ENCODE data around the gene CDCA8.

CDCA8 gene

GRCh38 chr1:37692078-37692833, at the start of gene CDCA8:
TSS of gene CDCA8 (plus strand) at chr1:37692516. CDS start at chr1:37692691, 175 bp downstream.
- DNase-seq, result peak; percentile 95 to 99

DNA sequence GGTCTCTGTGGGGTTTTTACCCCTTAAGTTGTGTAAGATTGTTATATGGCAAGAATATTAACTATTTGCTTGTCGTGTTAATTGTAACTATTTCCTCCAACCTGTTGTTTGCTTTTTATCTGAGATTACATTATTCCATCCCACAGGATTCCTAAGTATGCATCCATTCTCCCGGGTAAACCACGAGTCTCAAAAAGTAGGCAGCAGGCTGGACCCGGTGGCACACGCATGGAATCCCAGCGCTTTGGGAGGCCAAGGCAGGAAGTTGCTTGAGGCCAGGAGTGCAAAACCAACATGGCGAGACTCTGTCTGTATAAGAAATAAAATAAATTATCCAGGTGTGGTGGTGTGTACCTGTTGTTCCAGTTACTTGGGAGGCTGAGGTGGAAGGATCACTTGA, 45.0 kb upstream of the CDCA8 start:
- DNase-seq, result no peak

DNA sequence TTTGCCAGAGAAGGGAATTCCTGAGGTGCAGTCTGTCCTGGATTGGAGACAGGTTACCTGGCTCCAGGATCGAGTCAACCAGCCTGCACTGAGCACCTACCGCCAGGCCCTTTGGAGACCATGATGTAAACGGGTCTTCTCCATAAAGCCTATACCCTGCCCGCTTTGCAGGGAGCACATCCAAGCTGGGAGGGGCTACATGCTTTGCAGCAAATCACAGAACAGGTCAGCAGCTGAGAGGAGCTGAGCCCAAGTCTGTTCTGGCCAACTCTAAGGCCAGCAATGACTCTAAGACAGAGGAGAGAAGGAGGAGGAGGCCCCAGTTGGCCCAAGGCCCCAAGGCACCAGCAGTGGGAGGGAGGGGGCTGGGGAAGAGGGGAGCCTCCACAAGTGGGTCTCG, 42.1 kb upstream of the CDCA8 start:
- DNase-seq, result no peak

DNA sequence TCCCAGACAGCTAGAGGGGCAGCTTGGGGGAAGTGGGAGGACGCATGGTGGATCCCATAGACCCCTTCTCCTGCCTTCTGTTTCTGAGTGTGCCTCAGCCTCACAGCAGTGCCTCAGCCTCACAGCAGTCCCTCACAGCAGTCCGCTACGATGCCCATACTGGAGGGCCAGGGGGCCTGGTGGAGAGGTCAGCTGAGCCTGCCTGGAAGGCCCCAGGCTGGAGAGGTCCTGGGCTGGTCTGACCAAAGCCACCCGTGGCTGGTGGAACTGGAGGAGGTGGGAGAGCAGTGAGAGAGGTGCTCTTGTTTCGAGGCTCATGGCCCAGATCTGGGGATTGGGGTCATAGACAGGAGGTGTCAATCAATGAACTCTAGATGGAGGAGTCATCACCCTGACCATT, 41.6 kb upstream of the CDCA8 start:
- DNase-seq, result no peak

GRCh38 chr1:37651803-37652202, 40.5 kb upstream of the CDCA8 start:
- no peak for DNase-seq

DNA sequence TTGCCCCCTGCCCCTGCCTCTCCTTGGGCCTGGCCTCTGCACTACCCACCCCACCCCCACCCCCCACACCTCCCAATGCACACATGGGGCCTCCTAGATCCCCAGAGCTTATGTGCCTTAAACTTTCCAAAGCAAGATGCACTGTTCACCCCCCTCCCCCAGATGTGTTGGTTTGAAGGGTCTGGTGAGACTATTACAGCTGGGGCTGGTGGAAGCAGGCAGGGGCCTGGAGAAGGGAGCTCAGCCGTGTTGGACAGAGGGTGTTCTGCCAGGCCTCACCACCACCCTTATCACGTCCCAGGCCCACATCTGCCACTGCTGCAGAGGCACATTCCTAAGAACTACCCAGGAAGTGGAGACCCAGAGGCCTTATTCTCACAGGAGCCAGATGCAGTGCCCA, 39.3 kb upstream of the CDCA8 start:
- no peak for DNase-seq

GRCh38 chr1:37653906-37654305, 38.4 kb upstream of the CDCA8 start:
- DNase-seq, result no peak

GRCh38 chr1:37655274-37655673, 37.0 kb upstream of the CDCA8 start:
- DNase-seq, result no peak

DNA sequence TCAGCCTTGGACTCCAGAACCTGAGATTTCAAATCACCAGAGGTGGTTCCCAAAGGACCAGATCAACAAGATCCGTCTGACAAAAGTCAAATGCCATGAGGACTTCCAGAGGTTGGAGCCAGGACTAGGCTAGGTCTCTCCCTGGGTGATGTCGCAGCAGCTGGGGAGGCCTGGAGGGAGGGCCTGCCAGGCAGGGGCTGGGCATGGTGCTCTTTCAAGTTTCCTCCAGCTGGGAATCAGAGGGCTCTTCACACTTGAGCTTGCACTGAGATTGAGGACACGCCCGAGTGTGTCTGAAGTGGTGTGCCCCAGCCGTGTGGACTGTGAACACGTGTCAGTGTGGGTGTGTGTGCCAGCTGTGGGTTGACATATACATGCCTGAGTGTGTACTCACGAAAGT, 36.3 kb upstream of the CDCA8 start:
- no peak for DNase-seq

DNA sequence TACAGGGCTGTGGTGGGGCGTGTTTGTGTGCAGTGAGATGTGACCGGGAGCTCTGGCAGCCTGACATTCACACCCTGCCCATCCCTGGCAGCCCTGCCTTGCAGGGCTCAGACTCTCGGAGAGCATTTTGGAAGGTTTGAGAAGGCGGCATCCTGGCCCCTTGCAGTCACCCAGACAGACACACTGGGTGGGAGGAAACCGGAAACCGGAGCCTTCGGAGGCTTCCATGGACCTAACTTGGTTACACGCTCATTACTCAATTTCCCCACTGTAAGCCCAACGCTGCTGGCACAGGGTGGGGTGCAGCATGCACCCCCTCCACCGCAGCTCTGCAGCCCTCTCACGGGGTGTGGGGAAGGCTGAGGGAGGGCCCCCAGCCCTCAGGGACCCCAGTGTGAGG, 35.4 kb upstream of the CDCA8 start:
- no peak for DNase-seq

DNA sequence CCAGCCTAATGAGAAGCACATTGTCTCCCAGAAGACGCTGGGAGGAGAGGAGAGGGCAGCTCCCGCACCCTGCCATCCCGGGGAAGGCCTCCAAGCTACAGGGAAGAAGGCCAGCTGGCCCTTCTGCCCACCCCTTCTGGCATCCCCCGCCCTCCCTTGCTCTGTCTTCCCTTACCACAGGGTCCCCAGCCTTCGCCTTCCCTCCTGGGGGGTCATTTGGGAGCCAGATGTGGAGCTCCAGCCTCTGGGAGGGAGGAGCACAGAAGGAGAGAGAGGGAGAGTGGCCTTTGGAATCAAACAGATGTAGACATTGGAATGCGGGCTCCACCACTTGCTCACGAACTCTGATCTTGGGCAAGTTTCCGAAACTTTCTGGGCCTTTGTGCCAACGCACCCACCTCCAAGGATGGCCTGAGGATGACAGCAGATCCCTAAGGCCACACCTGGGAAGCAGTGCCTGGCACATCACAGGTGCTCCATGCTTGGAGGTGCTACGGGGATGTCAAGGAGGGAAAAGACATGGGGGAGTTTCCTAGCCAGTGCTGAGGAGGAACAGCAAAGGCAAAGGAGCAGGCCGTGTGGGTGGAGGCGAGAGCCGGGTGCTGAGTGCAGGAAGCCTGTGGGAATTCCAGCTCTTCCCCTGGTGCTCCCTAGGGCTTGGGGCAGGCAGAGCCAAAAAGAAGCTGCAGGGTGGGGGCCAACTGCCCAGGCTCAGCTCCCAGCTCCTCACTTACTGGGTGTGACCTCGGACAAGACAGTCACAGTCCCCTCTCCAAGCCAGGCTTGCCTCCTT, 34.5 kb upstream of the CDCA8 start:
- DNase-seq, result no peak

DNA sequence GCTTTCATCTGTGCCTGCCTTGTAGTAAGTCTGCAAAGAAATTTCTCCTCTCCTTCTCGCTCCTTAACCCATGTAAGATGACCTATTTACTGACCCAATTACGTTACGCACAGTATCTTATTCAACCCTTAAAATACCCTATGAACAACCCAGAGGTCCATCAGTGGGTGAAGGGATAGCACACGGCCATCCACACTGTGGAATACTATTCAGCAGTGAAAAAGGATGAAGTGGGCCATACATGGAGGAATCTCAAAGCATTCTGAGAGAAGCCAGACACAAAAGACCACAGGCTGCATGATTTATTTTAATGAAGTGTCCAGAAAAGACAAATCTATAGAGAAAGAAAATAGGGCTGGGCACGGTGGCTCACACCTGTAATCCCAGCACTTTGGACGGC, 33.8 kb upstream of the CDCA8 start:
- DNase-seq, result no peak

DNA sequence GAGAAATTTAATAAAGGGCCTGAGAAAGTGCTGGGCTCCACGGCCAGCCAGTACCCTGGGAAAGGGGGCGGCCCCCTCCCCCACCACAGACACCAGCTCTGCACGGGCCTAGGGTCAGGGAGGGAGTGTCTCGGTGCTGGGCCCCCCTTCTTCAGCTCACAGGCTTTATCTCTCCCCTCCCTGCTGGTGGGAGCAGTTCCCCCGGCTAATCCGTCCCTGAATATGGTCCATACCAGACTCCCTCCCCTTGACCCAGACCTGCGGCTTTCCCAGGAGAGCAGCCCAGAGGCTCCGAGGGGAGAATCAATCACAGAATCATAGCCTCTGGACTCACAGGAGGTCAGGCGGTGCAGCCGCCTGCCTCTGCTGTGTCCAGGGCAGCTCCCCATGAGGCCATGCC, 31.7 kb upstream of the CDCA8 start:
- no peak for DNase-seq

DNA sequence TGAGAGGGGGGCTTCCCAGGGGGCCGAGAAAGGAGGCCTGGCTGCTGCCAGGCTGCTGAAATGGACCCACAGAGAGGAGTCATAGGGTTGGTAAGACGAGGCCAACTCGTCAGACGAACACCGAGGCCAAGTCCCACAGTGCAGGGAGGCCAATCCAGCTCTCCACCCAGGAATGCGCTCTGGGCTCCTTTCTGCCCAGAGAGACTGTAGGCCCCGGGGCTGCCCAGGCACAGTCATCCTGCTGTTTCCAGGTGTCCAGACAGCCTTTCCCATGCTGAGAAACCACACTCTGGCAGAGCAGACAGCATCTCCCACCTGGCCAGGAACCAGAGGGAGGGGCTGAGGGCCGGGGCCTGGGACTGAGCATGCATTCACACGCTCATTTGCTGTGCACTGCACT, 30.9 kb upstream of the CDCA8 start:
- no peak for DNase-seq

GRCh38 chr1:37662031-37662755, 30.1 kb upstream of the CDCA8 start:
- no peak for DNase-seq

DNA sequence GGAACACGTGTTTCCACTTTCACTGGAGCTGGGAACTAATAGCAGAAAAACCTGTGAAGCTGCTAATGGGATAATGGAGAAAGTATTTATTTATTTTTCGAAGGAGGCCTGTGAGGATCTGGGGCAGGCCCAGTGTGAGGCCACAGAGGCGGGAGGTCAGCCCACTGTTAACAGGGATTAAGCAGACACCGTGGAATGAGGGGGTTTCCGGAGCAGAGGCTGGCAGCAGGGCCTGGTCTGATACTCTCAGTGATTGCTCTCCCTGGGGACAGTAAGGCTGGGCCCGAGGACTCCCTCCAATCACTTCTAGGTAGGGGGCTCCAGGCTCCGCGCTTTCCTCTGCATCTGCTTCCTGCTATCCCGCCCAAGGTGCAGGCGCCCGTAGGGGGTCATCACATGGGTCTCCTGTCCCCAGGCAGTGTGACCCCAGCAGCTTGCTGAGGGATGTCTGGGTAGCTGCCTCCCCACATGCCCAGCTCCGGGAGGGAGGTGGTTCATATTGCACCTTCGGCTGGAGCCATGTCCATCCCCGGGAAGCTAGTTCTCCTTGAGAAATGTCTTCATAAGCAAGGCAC, 28.8 kb upstream of the CDCA8 start:
- DNase-seq, result no peak

- DNase-seq, result no peak
Measured at GRCh38 chr1:37666241-37666867, 26.0 kb upstream of the CDCA8 start.

DNA sequence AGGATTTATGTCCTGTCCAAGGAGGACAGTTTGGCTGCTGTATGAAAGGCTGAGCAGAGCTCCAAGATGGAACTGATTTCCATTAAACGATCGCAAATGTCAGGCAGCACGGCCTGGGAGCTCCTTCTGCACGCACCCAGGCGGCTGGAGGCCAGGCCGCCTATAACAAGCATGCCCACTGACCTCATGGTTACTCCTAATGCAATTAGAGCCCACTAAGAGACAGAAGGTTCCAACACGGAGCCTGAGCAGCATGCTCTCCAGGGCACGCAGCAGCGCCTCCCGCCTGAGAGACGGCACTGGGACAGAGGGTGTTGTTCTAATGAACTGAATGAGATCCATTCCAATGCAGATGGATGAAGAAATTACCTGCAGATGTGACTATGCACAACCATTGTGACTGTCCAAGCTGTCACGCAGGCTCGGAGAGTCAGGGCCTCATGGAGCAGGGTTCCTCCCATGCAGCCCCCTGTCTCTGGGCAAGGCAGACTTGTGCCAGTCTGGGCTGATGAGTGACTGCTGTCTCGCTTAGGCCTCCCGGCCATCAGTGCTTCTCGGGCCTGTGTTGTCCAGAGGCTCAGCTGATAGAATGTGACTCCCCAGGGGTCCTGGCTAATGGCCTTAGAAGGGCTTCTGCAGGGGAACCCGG, 25.2 kb upstream of the CDCA8 start:
- no peak for DNase-seq

- no peak for DNase-seq
Measured at GRCh38 chr1:37670133-37670532, 22.2 kb upstream of the CDCA8 start.

GRCh38 chr1:37671261-37671660, 21.1 kb upstream of the CDCA8 start:
- no peak for DNase-seq

GRCh38 chr1:37672136-37672870, 20.0 kb upstream of the CDCA8 start:
- DNase-seq, result no peak

DNA sequence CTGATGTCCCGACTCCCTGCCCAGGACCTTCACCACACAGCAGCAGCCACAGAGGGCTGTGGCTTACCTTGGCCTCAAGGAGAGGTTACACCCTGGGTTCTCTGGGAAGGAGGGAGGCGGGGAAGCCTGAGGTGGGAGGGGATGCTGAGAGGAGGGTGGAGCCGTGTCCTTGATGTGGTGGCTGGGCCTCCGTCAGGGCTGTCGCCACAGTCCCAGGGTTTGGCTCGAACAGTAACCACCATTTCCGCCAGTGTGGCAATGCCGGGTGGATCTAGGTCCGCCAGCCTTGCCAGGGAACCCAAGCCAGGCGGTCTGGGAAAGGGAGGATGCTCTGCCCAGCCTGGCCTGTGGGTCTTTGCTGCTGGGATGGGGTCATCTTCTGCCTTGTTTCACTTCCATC, 18.4 kb upstream of the CDCA8 start:
- DNase-seq, result no peak
